ENCODE results near the gene KCNN1.
A peak's percentile ranks its signal among the peaks of the same experiment; 100 is the strongest.
"Not testable (repeated sequence)": the region's sequence is repeated elsewhere in the genome, so short reads cannot be mapped to it uniquely, and the experiment has no call there.

KCNN1 gene

GRCh38 chr19:17999684-18000479 lies 33.0 kb downstream of the KCNN1 start:
- H3K9ac ChIP-seq (ENCODE audit: low read length in 5 of 5): no peak overlapping the region
- peak overlapping the region; percentile 82 for H3K27ac ChIP-seq (ENCODE audit: low read depth, low read length)
- H3K27me3 ChIP-seq (ENCODE audit: control insufficient read depth in 5 of 5, insufficient read depth in 4 of 5, low read length in 5 of 5): peaks cover 0 to 2% (median 0%) of the 10 kb centered on the region in 5 donors
- peaks cover 0 to 29% (median 17%) of the 10 kb centered on the region in 5 donors for H3K4me1 ChIP-seq (ENCODE audit: control insufficient read depth in 5 of 5, insufficient read depth in 5 of 5, low read length in 5 of 5)
- H3K9me3 ChIP-seq (ENCODE audit: control insufficient read depth in 5 of 5, low read length in 5 of 5): no peaks in the 10 kb centered on the region
- H3K4me3 ChIP-seq (ENCODE audit: low read depth in 1 of 5, low read length in 5 of 5): peak overlapping the region in 2 of 5 donors; percentile 17 to 42
- H3K36me3 ChIP-seq (ENCODE audit: control insufficient read depth in 5 of 5, insufficient read depth in 5 of 5, low read length in 5 of 5): no peaks in the 10 kb centered on the region

GRCh38 chr19:18000480-18000914 lies 33.6 kb downstream of the KCNN1 start:
- peak overlapping the region in 1 of 5 donors; percentile 8 for H3K9ac ChIP-seq (ENCODE audit: low read length in 5 of 5)
- peaks cover 0 to 2% (median 0%) of the 10 kb centered on the region in 5 donors for H3K27me3 ChIP-seq (ENCODE audit: control insufficient read depth in 5 of 5, insufficient read depth in 4 of 5, low read length in 5 of 5)
- no peaks in the 10 kb centered on the region for H3K9me3 ChIP-seq (ENCODE audit: control insufficient read depth in 5 of 5, low read length in 5 of 5)
- peaks cover 0 to 29% (median 17%) of the 10 kb centered on the region in 5 donors for H3K4me1 ChIP-seq (ENCODE audit: control insufficient read depth in 5 of 5, insufficient read depth in 5 of 5, low read length in 5 of 5)
- H3K4me3 ChIP-seq (ENCODE audit: low read depth in 1 of 5, low read length in 5 of 5): peak overlapping the region in 3 of 5 donors; percentile 17 to 73 (median 42)
- H3K27ac ChIP-seq (ENCODE audit: low read depth, low read length): peak overlapping the region; percentile 82
- H3K36me3 ChIP-seq (ENCODE audit: control insufficient read depth in 5 of 5, insufficient read depth in 5 of 5, low read length in 5 of 5): no peaks in the 10 kb centered on the region

- Histone ChIP-seq H3K27ac (ENCODE audit: low read depth, low read length) (peak overlapping the region; percentile 70), H3K9me3 (ENCODE audit: control insufficient read depth in 5 of 5, low read length in 5 of 5) (no peaks in the 10 kb centered on the region), H3K4me1 (ENCODE audit: control insufficient read depth in 5 of 5, insufficient read depth in 5 of 5, low read length in 5 of 5) (peaks cover 0 to 29% (median 17%) of the 10 kb centered on the region in 5 donors), H3K4me3 (ENCODE audit: low read depth in 1 of 5, low read length in 5 of 5) (peak overlapping the region; percentile 73 to 75 (median 73)), H3K27me3 (ENCODE audit: control insufficient read depth in 5 of 5, insufficient read depth in 4 of 5, low read length in 5 of 5) (peaks cover 0 to 2% (median 0%) of the 10 kb centered on the region in 5 donors), H3K36me3 (ENCODE audit: control insufficient read depth in 5 of 5, insufficient read depth in 5 of 5, low read length in 5 of 5) (no peaks in the 10 kb centered on the region), H3K9ac (ENCODE audit: low read length in 5 of 5) (peak overlapping the region in 4 of 5 donors; percentile 38 to 78 (median 76))
These were observed 34.2 kb downstream of the KCNN1 start for GRCh38 chr19:18000915-18001776.

GRCh38 chr19:18001777-18002345 lies 35.0 kb downstream of the KCNN1 start:
- Histone ChIP-seq H3K9me3 (ENCODE audit: control insufficient read depth in 5 of 5, low read length in 5 of 5) (no peaks in the 10 kb centered on the region), H3K27me3 (ENCODE audit: control insufficient read depth in 5 of 5, insufficient read depth in 4 of 5, low read length in 5 of 5) (peaks cover 0 to 2% (median 0%) of the 10 kb centered on the region in 5 donors), H3K27ac (ENCODE audit: low read depth, low read length) (peak overlapping the region; percentile 70), H3K4me3 (ENCODE audit: low read depth in 1 of 5, low read length in 5 of 5) (peak overlapping the region; percentile 73 to 75 (median 73)), H3K9ac (ENCODE audit: low read length in 5 of 5) (peak overlapping the region in 4 of 5 donors; percentile 38 to 78 (median 76)), H3K36me3 (ENCODE audit: control insufficient read depth in 5 of 5, insufficient read depth in 5 of 5, low read length in 5 of 5) (no peaks in the 10 kb centered on the region), H3K4me1 (ENCODE audit: control insufficient read depth in 5 of 5, insufficient read depth in 5 of 5, low read length in 5 of 5) (peaks cover 0 to 33% (median 21%) of the 10 kb centered on the region in 5 donors)

- Histone ChIP-seq H3K4me1 (ENCODE audit: control insufficient read depth in 5 of 5, insufficient read depth in 5 of 5, low read length in 5 of 5) (peaks cover 0 to 37% (median 26%) of the 10 kb centered on the region in 5 donors), H3K27me3 (ENCODE audit: control insufficient read depth in 5 of 5, insufficient read depth in 4 of 5, low read length in 5 of 5) (peaks cover 0 to 2% (median 0%) of the 10 kb centered on the region in 5 donors), H3K9me3 (ENCODE audit: control insufficient read depth in 5 of 5, low read length in 5 of 5) (no peaks in the 10 kb centered on the region), H3K9ac (ENCODE audit: low read length in 5 of 5) (peak overlapping the region in 4 of 5 donors; percentile 38 to 78 (median 76)), H3K27ac (ENCODE audit: low read depth, low read length) (peak overlapping the region; percentile 70), H3K4me3 (ENCODE audit: low read depth in 1 of 5, low read length in 5 of 5) (peak overlapping the region; percentile 73 to 75 (median 73)), H3K36me3 (ENCODE audit: control insufficient read depth in 5 of 5, insufficient read depth in 5 of 5, low read length in 5 of 5) (no peaks in the 10 kb centered on the region)
These were observed 35.5 kb downstream of the KCNN1 start for GRCh38 chr19:18002347-18002850.

GRCh38 chr19:18005750-18006149 lies 38.8 kb downstream of the KCNN1 start:
- H3K27me3 ChIP-seq (ENCODE audit: control insufficient read depth in 5 of 5, insufficient read depth in 4 of 5, low read length in 5 of 5); H3K9ac ChIP-seq (ENCODE audit: low read length in 5 of 5); H3K9me3 ChIP-seq (ENCODE audit: control insufficient read depth in 5 of 5, low read length in 5 of 5); H3K4me3 ChIP-seq (ENCODE audit: low read depth in 1 of 5, low read length in 5 of 5); H3K27ac ChIP-seq (ENCODE audit: low read depth, low read length): not testable (repeated sequence)
- Histone ChIP-seq H3K4me1 (ENCODE audit: control insufficient read depth in 5 of 5, insufficient read depth in 5 of 5, low read length in 5 of 5) (peaks cover 2 to 63% (median 51%) of the 10 kb centered on the region in 5 donors), H3K36me3 (ENCODE audit: control insufficient read depth in 5 of 5, insufficient read depth in 5 of 5, low read length in 5 of 5) (peaks cover 0 to 23% (median 19%) of the 10 kb centered on the region in 5 donors)

GRCh38 chr19:18007044-18007916 lies 40.4 kb downstream of the KCNN1 start:
- H3K27me3 ChIP-seq (ENCODE audit: control insufficient read depth in 5 of 5, insufficient read depth in 4 of 5, low read length in 5 of 5): no peaks in the 10 kb centered on the region
- peaks cover 0 to 32% (median 26%) of the 10 kb centered on the region in 5 donors for H3K36me3 ChIP-seq (ENCODE audit: control insufficient read depth in 5 of 5, insufficient read depth in 5 of 5, low read length in 5 of 5)
- H3K27ac ChIP-seq (ENCODE audit: low read depth, low read length): peak overlapping the region; percentile 87
- H3K4me3 ChIP-seq (ENCODE audit: low read depth in 1 of 5, low read length in 5 of 5): peak overlapping the region; percentile 70 to 86 (median 75)
- H3K9ac ChIP-seq (ENCODE audit: low read length in 5 of 5): peak overlapping the region in 4 of 5 donors; percentile 63 to 75 (median 66)
- no peaks in the 10 kb centered on the region for H3K9me3 ChIP-seq (ENCODE audit: control insufficient read depth in 5 of 5, low read length in 5 of 5)
- H3K4me1 ChIP-seq (ENCODE audit: control insufficient read depth in 5 of 5, insufficient read depth in 5 of 5, low read length in 5 of 5): peaks cover 2 to 51% (median 42%) of the 10 kb centered on the region in 5 donors

GRCh38 chr19:18007917-18008673 lies 41.2 kb downstream of the KCNN1 start, which contains the start of gene ARRDC2:
Gene ARRDC2, plus strand, starts transcription at chr19:18008170. Its CDS starts 141 bp downstream, at chr19:18008311.
- peak within 1 kb of the TSS; percentile 70 to 86 (median 75) for H3K4me3 ChIP-seq (ENCODE audit: low read depth in 1 of 5, low read length in 5 of 5)
- H3K9me3 ChIP-seq (ENCODE audit: control insufficient read depth in 5 of 5, low read length in 5 of 5): no peaks in the 10 kb centered on the region
- peak within 1 kb of the TSS in 4 of 5 donors; percentile 63 to 75 (median 68) for H3K9ac ChIP-seq (ENCODE audit: low read length in 5 of 5)
- H3K36me3 ChIP-seq (ENCODE audit: control insufficient read depth in 5 of 5, insufficient read depth in 5 of 5, low read length in 5 of 5): peaks cover 0 to 39% (median 35%) of the 10 kb centered on the region in 5 donors
- no peaks in the 10 kb centered on the region for H3K27me3 ChIP-seq (ENCODE audit: control insufficient read depth in 5 of 5, insufficient read depth in 4 of 5, low read length in 5 of 5)
- peaks cover 2 to 45% (median 38%) of the 10 kb centered on the region in 5 donors for H3K4me1 ChIP-seq (ENCODE audit: control insufficient read depth in 5 of 5, insufficient read depth in 5 of 5, low read length in 5 of 5)
- H3K27ac ChIP-seq (ENCODE audit: low read depth, low read length): peak within 1 kb of the TSS; percentile 87

Measured in subcutaneous abdominal adipose tissue (tissue), 5 donors.